Measurements from ENCODE around the gene FOXA3.

- TF ChIP-seq POLR2A (IDR thresholded peaks at IDR 0.05) (no peak), CTCF (IDR thresholded peaks at IDR 0.05) (no peak)
Observed at GRCh38 chr19:45881909-45882528, 17.9 kb downstream of the FOXA3 start.
